GM18526 (cell line): ENCODE results near the gene HLA-DQB1.

ENCODE experiments used
- POLR2A ChIP-seq: IDR thresholded peaks from 3 replicates; pipeline ENCODE4 v1.6.1; 2011; ENCODE audit not compliant: insufficient read length; ENCODE audit errors: extremely low read depth

The HLA-DQB1 gene

GRCh38 chr6:32666420-32667300 lies at the start of gene HLA-DQB1:
Gene HLA-DQB1, minus strand, starts transcription at chr6:32666657. Its CDS starts 50 bp downstream, at chr6:32666607.
- no peak for TF ChIP-seq POLR2A

- no peak for TF ChIP-seq POLR2A
Observed at GRCh38 chr6:32713241-32713640, 46.8 kb upstream of the HLA-DQB1 start.

- TF ChIP-seq POLR2A: no peak
Observed at GRCh38 chr6:32709625-32710024, 43.2 kb upstream of the HLA-DQB1 start.

- TF ChIP-seq POLR2A: no peak
Observed at GRCh38 chr6:32703347-32703746, 36.9 kb upstream of the HLA-DQB1 start.

GRCh38 chr6:32700391-32701040 lies 34.1 kb upstream of the HLA-DQB1 start:
- no peak for TF ChIP-seq POLR2A

GRCh38 chr6:32697031-32697430 lies 30.6 kb upstream of the HLA-DQB1 start:
- TF ChIP-seq POLR2A: no peak

- TF ChIP-seq POLR2A: no peak
Observed at GRCh38 chr6:32692019-32692418, 25.6 kb upstream of the HLA-DQB1 start.

- no peak for TF ChIP-seq POLR2A
Observed at GRCh38 chr6:32689531-32690501, 23.4 kb upstream of the HLA-DQB1 start.

GRCh38 chr6:32685603-32686002 lies 19.1 kb upstream of the HLA-DQB1 start:
- no peak for TF ChIP-seq POLR2A

- TF ChIP-seq POLR2A: no peak
Observed at GRCh38 chr6:32684246-32684645, 17.8 kb upstream of the HLA-DQB1 start.

GRCh38 chr6:32680055-32680454 lies 13.6 kb upstream of the HLA-DQB1 start:
- TF ChIP-seq POLR2A: no peak

- no peak for TF ChIP-seq POLR2A
Observed at GRCh38 chr6:32679492-32679891, 13.0 kb upstream of the HLA-DQB1 start.

GRCh38 chr6:32669893-32670292 lies 3.4 kb upstream of the HLA-DQB1 start:
- no peak for TF ChIP-seq POLR2A

- TF ChIP-seq POLR2A: no peak
Observed at GRCh38 chr6:32669240-32669639, 2.8 kb upstream of the HLA-DQB1 start.

- no peak for TF ChIP-seq POLR2A
Observed at GRCh38 chr6:32668226-32668747, 1.8 kb upstream of the HLA-DQB1 start.
